Smooth muscle cell (in vitro differentiated cells): ENCODE measurements around the gene OR1C1. TPM values are rescaled to one million over a fixed set of nuclear protein-coding genes. Genes with fewer than 3 reads are reported as not detected.
"Not testable (repeated sequence)": the region's sequence is repeated elsewhere in the genome, so short reads cannot be mapped to it uniquely, and the experiment has no call there.

ENCODE experiments used
- DNase-seq: peaks from one replicate; lab custom pipeline; 2025; ENCODE audit not compliant: unreplicated experiment; lab: John Stamatoyannopoulos, UW
- H2AFZ ChIP-seq: fragments of 200-600 bp; sonication (generic); 2 replicates; pipeline ENCODE4 v1.6.0; 2016; ENCODE audit warnings: antibody characterized with exemption, low read depth, mild to moderate bottlenecking
- H3F3A ChIP-seq: fragments of 200-600 bp; sonication (generic); 2 replicates; pipeline ENCODE4 v1.6.0; 2017; ENCODE audit warnings: antibody characterized with exemption, low read depth
- H3K27ac ChIP-seq: fragments of 200-600 bp; sonication (generic); 2 replicates; pipeline ENCODE4 v1.5.1; 2016; ENCODE audit warnings: low read depth, mild to moderate bottlenecking
- H3K27me3 ChIP-seq: fragments of 200-600 bp; sonication (generic); 2 replicates; pipeline ENCODE4 v1.6.1; 2016; ENCODE audit warnings: low read depth, mild to moderate bottlenecking
- H3K36me3 ChIP-seq: fragments of 200-600 bp; sonication (generic); 2 replicates; pipeline ENCODE4 v1.5.1; 2016; ENCODE audit warnings: low read depth
- H3K4me1 ChIP-seq: fragments of 200-600 bp; sonication (generic); 2 replicates; pipeline ENCODE4 v1.5.1; 2016; ENCODE audit warnings: low read depth
- H3K4me2 ChIP-seq: fragments of 200-600 bp; sonication (generic); 2 replicates; pipeline ENCODE4 v1.6.0; 2016; ENCODE audit warnings: mild to moderate bottlenecking
- H3K4me3 ChIP-seq: fragments of 200-600 bp; sonication (generic); 2 replicates; pipeline ENCODE4 v1.5.1; 2016; ENCODE audit warnings: mild to moderate bottlenecking
- H3K79me2 ChIP-seq: fragments of 200-600 bp; sonication (generic); 2 replicates; pipeline ENCODE4 v1.6.0; 2016; ENCODE audit warnings: low read depth, mild to moderate bottlenecking
- H3K9ac ChIP-seq: fragments of 200-600 bp; sonication (generic); 2 replicates; pipeline ENCODE4 v1.6.0; 2016; ENCODE audit warnings: low read depth
- H3K9me3 ChIP-seq: fragments of 200-600 bp; sonication (generic); replicated peaks from 2 replicates; pipeline ENCODE4 v1.5.1; 2016; ENCODE audit warnings: low read depth
- H4K20me1 ChIP-seq: fragments of 200-600 bp; sonication (generic); 2 replicates; pipeline ENCODE4 v1.6.0; 2016; ENCODE audit warnings: low read depth
- WGBS: methylation state at CpG from one replicate; pipeline ENCODE4 v1.1.7; 2016; ENCODE audit warnings: low lambda C conversion rate; 5-methylcytosine and 5-hydroxymethylcytosine counted together
- polyA plus RNA-seq: library from polyadenylated mRNA; unstranded; fragments of >200 nt; fragmentation: Nextera tagmentation; extraction: Ambion mirVana; gene quantifications from 2 replicates; pipeline ENCODE4 v1.2.1, GENCODE V29; 2016
- total RNA-seq: library from RNA; depleted of rRNA; stranded (reverse); fragments of >200 nt; gene quantifications from 2 replicates; pipeline ENCODE4 v1.2.3, GENCODE V29; 2014
- TF ChIP-seq, protein P1 (sequence below): fragments of 200-600 bp; sonication (generic); IDR thresholded peaks from 2 replicates; pipeline ENCODE4 v1.5.1; 2017; ENCODE audit warnings: borderline replicate concordance, mild to moderate bottlenecking, antibody characterized with exemption; ENCODE audit not compliant: insufficient read depth, poor library complexity, severe bottlenecking

OR1C1 gene
- total and polyA plus RNA-seq, 2 experiments from 2014 or later = not detected

DNA sequence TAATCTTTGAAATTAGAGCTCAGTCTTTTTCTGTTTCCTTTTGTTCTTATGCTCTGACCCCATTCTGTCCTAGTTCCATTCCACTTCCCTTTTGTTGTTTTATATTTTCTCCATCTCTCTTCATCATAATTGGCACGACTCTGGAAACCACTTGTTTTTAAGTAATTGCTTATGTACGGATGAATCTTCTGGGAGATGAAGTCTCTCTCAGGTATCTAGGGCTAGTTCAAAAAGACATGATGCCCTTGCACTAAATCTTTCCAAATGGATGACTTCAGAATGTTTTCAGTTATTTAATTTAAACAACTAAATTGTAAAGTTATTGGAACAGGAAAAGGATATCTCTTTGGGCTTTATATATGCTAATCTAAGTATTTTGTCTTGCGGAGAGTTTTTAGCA, 43.8 kb downstream of the OR1C1 start, which contains the start of gene OR6F1:
TSS of gene OR6F1 (minus strand) at position 101 of the 400 bp plus-strand sequence. CDS start 3,891 bp downstream, outside the sequence.
- H3K9ac ChIP-seq = no peak within 1 kb of the TSS
- TF ChIP-seq, protein P1, sequence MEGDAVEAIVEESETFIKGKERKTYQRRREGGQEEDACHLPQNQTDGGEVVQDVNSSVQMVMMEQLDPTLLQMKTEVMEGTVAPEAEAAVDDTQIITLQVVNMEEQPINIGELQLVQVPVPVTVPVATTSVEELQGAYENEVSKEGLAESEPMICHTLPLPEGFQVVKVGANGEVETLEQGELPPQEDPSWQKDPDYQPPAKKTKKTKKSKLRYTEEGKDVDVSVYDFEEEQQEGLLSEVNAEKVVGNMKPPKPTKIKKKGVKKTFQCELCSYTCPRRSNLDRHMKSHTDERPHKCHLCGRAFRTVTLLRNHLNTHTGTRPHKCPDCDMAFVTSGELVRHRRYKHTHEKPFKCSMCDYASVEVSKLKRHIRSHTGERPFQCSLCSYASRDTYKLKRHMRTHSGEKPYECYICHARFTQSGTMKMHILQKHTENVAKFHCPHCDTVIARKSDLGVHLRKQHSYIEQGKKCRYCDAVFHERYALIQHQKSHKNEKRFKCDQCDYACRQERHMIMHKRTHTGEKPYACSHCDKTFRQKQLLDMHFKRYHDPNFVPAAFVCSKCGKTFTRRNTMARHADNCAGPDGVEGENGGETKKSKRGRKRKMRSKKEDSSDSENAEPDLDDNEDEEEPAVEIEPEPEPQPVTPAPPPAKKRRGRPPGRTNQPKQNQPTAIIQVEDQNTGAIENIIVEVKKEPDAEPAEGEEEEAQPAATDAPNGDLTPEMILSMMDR = no peak
- H3K27me3 ChIP-seq = no peaks in the 10 kb centered on the region
- H3K27ac ChIP-seq = no peak within 1 kb of the TSS
- H2AFZ ChIP-seq = no peak within 1 kb of the TSS
- no peak for DNase-seq
- H3K9me3 ChIP-seq = peaks cover 12% of the 10 kb centered on the region
- no peak within 1 kb of the TSS for H3K4me2 ChIP-seq
- no peaks in the 10 kb centered on the region for H3K4me1 ChIP-seq
- no peaks in the 10 kb centered on the region for H3K79me2 ChIP-seq
- H3K4me3 ChIP-seq = no peak within 1 kb of the TSS
- no peaks in the 10 kb centered on the region for H3K36me3 ChIP-seq
- 78% methylated on average over 3 of the region's 3 CpGs for WGBS
- no peaks in the 10 kb centered on the region for H3F3A ChIP-seq
- no peaks in the 10 kb centered on the region for H4K20me1 ChIP-seq

DNA sequence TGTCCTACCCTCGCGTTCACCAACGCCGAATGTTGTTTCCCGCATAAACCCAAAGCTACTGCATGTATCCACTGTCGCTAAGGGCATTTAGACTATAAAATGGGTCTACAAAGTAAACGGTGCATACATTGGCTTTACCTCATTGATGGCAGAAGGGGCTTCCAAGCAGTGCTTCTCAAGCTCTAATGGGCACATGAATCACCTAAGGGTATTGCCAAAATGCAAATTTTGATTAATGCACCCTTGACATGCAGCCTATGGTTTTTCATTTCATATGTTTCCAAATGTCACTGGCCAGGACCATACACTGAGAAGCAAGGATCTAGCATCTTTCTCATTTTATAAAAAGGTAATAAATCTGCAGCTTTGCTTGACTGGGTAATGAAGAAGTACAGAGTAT, 46.6 kb downstream of the OR1C1 start:
- H2AFZ ChIP-seq = no peak overlapping the region
- no peak overlapping the region for H3K4me2 ChIP-seq
- H3K4me3 ChIP-seq = no peak overlapping the region
- peaks cover 9% of the 10 kb centered on the region for H3K9me3 ChIP-seq
- DNase-seq = no peak
- H3K79me2 ChIP-seq = no peaks in the 10 kb centered on the region
- no peaks in the 10 kb centered on the region for H3K36me3 ChIP-seq
- no peaks in the 10 kb centered on the region for H3F3A ChIP-seq
- H3K4me1 ChIP-seq = no peaks in the 10 kb centered on the region
- TF ChIP-seq, protein P1 = no peak
- 86% methylated on average over 7 of the region's 7 CpGs for WGBS
- H3K27ac ChIP-seq = no peak overlapping the region
- no peaks in the 10 kb centered on the region for H3K27me3 ChIP-seq
- no peaks in the 10 kb centered on the region for H4K20me1 ChIP-seq
- H3K9ac ChIP-seq = no peak overlapping the region

DNA sequence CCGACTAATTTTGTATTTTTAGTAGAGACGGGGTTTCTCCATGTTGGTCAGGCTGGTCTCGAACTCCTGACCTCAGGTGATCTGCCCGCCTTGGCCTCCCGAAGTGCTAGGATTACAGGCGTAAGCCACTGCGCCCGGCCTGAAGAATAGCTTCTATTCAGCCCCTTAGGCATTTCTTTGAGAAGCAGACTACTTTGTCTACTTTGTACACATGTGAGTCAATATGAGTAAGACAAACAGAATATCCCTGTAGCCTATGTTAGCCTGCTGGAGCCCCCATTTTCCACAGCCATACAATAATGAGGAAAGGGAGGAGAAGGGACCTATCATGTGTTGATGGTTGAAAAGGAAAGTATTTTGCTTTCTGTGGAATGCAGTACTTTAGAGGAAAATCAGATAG, 49.7 kb downstream of the OR1C1 start:
- not testable (repeated sequence) for H3K9ac ChIP-seq, H2AFZ ChIP-seq, H4K20me1 ChIP-seq, H3K79me2 ChIP-seq, H3K4me1 ChIP-seq, H3K9me3 ChIP-seq, DNase-seq, H3K4me2 ChIP-seq, H3F3A ChIP-seq, H3K4me3 ChIP-seq, H3K36me3 ChIP-seq, H3K27me3 ChIP-seq, H3K27ac ChIP-seq
- WGBS = 81% methylated on average over 8 of the region's 8 CpGs

Other genes with a start within 250 kb of the OR1C1 start
- not detected in 2 replicates for gene OR2C3, start 224.1 kb downstream of the OR1C1 start, total RNA-seq
- not detected in 2 replicates for gene OR2C3, start 224.1 kb downstream of the OR1C1 start, polyA plus RNA-seq
- gene GCSAML, start 211.4 kb downstream of the OR1C1 start, total RNA-seq = not detected in 2 replicates
- not detected in 2 replicates for gene GCSAML, start 211.4 kb downstream of the OR1C1 start, polyA plus RNA-seq
- not detected in 2 replicates for gene OR2G2, start 172.2 kb downstream of the OR1C1 start, total RNA-seq
- gene OR2G2, start 172.2 kb downstream of the OR1C1 start, polyA plus RNA-seq = not detected in 2 replicates
- not detected in 2 replicates for gene OR2G3, start 155.0 kb downstream of the OR1C1 start, total RNA-seq
- gene OR2G3, start 155.0 kb downstream of the OR1C1 start, polyA plus RNA-seq = not detected in 2 replicates
- gene OR13G1, start 80.8 kb downstream of the OR1C1 start, total RNA-seq = not detected in 2 replicates
- gene OR13G1, start 80.8 kb downstream of the OR1C1 start, polyA plus RNA-seq = not detected in 2 replicates
- not detected in 2 replicates for gene OR6F1, start 43.9 kb downstream of the OR1C1 start, total RNA-seq
- gene OR6F1, start 43.9 kb downstream of the OR1C1 start, polyA plus RNA-seq = not detected in 2 replicates
- not detected in 2 replicates for gene OR14K1, start 21.9 kb downstream of the OR1C1 start, total RNA-seq
- not detected in 2 replicates for gene OR14K1, start 21.9 kb downstream of the OR1C1 start, polyA plus RNA-seq
- not detected in 2 replicates for gene OR14A2, start 12.4 kb downstream of the OR1C1 start, total RNA-seq
- gene OR14A2, start 12.4 kb downstream of the OR1C1 start, polyA plus RNA-seq = not detected in 2 replicates
- not detected in 2 replicates for gene OR14A16, start 63.6 kb upstream of the OR1C1 start, total RNA-seq
- not detected in 2 replicates for gene OR14A16, start 63.6 kb upstream of the OR1C1 start, polyA plus RNA-seq
- gene OR11L1, start 81.3 kb upstream of the OR1C1 start, total RNA-seq = not detected in 2 replicates
- not detected in 2 replicates for gene OR11L1, start 81.3 kb upstream of the OR1C1 start, polyA plus RNA-seq
- gene TRIM58, start 96.6 kb upstream of the OR1C1 start, total RNA-seq = not detected in 2 replicates
- 0.37 TPM in 1 of 2 replicates, not detected in the other for gene TRIM58, start 96.6 kb upstream of the OR1C1 start, polyA plus RNA-seq
- gene OR2W3, start 135.0 kb upstream of the OR1C1 start, total RNA-seq = 0.18 TPM in 1 of 2 replicates, not detected in the other
- not detected in 2 replicates for gene OR2W3, start 135.0 kb upstream of the OR1C1 start, polyA plus RNA-seq
- not detected in 2 replicates for gene OR2T8, start 159.7 kb upstream of the OR1C1 start, total RNA-seq
- gene OR2T8, start 159.7 kb upstream of the OR1C1 start, polyA plus RNA-seq = not detected in 2 replicates
- gene OR2AJ1, start 164.3 kb upstream of the OR1C1 start, total RNA-seq = not detected in 2 replicates
- not detected in 2 replicates for gene OR2AJ1, start 164.3 kb upstream of the OR1C1 start, polyA plus RNA-seq
- gene OR2L8, start 188.3 kb upstream of the OR1C1 start, total RNA-seq = not detected in 2 replicates
- not detected in 2 replicates for gene OR2L8, start 188.3 kb upstream of the OR1C1 start, polyA plus RNA-seq
- gene OR2AK2, start 204.7 kb upstream of the OR1C1 start, total RNA-seq = not detected in 2 replicates
- gene OR2AK2, start 204.7 kb upstream of the OR1C1 start, polyA plus RNA-seq = not detected in 2 replicates